ENCODE data around the gene UMODL1. TPM values are rescaled to one million over a fixed set of nuclear protein-coding genes. Genes with fewer than 3 reads are reported as not detected.

Gene UMODL1
- polyA plus RNA-seq, 3 donors: not detected

GRCh38 chr21:42038826-42039425 is 32.2 kb upstream of the UMODL1 start:
- H3K4me3 Mint-ChIP-seq: no peak overlapping the region
- Histone ChIP-seq H3K4me2 (replicated peaks; ENCODE audit: extremely low read depth, low read length, poor library complexity, severe bottlenecking) (no peak overlapping the region), H3K4me3 (replicated peaks in 1 of 3; ENCODE audit: low read depth in 2 of 3, low read length in 3 of 3) (no peak overlapping the region), H3K4me1 (ENCODE audit: control insufficient read depth in 1 of 2, insufficient read depth in 2 of 2, low read length in 2 of 2) (no peaks in the 10 kb centered on the region), H3K9ac (ENCODE audit: insufficient read depth, low read length, poor library complexity, severe bottlenecking) (no peak overlapping the region), H3K27ac (ENCODE audit: low read depth in 1 of 2, low read length in 2 of 2) (no peak overlapping the region), H2AFZ (ENCODE audit: insufficient read depth, low read depth, low read length, poor library complexity, severe bottlenecking) (no peak overlapping the region), H3K27me3 (ENCODE audit: control insufficient read depth in 2 of 2, insufficient read depth in 2 of 2, low read length in 2 of 2) (no peaks in the 10 kb centered on the region), H3K36me3 (replicated peaks in 1 of 2; ENCODE audit: control insufficient read depth in 1 of 2, insufficient read depth in 2 of 2, low read length in 2 of 2) (no peaks in the 10 kb centered on the region), H3K9me3 (replicated peaks in 1 of 2; ENCODE audit: control insufficient read depth in 1 of 2, insufficient read depth in 1 of 2, low read length in 2 of 2) (no peaks in the 10 kb centered on the region), H4K20me1 (ENCODE audit: insufficient read depth, low read length) (no peaks in the 10 kb centered on the region), H3K79me2 (ENCODE audit: insufficient read depth, low read length) (no peaks in the 10 kb centered on the region)
- no peak overlapping the region for H3K27ac Mint-ChIP-seq
- no peaks in the 10 kb centered on the region for H3K4me1 Mint-ChIP-seq
- 84% methylated on average over 5 of the region's 8 CpGs for WGBS (ENCODE audit: insufficient coverage)
- H3K27me3 Mint-ChIP-seq (ENCODE audit: low read depth in 3 of 3): peaks cover 0 to 13% (median 3%) of the 10 kb centered on the region in 3 donors
- no peak for DNase-seq
- H3K9me3 Mint-ChIP-seq: no peaks in the 10 kb centered on the region
- no peaks in the 10 kb centered on the region for H3K36me3 Mint-ChIP-seq
- intact Hi-C loops (cut with micrococcal nuclease): no loop called here
- TF ChIP-seq, protein P1, sequence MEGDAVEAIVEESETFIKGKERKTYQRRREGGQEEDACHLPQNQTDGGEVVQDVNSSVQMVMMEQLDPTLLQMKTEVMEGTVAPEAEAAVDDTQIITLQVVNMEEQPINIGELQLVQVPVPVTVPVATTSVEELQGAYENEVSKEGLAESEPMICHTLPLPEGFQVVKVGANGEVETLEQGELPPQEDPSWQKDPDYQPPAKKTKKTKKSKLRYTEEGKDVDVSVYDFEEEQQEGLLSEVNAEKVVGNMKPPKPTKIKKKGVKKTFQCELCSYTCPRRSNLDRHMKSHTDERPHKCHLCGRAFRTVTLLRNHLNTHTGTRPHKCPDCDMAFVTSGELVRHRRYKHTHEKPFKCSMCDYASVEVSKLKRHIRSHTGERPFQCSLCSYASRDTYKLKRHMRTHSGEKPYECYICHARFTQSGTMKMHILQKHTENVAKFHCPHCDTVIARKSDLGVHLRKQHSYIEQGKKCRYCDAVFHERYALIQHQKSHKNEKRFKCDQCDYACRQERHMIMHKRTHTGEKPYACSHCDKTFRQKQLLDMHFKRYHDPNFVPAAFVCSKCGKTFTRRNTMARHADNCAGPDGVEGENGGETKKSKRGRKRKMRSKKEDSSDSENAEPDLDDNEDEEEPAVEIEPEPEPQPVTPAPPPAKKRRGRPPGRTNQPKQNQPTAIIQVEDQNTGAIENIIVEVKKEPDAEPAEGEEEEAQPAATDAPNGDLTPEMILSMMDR (IDR thresholded peaks at IDR 0.05): no peak

GRCh38 chr21:42039470-42039901 is 31.6 kb upstream of the UMODL1 start:
- Histone ChIP-seq H3K9ac (ENCODE audit: insufficient read depth, low read length, poor library complexity, severe bottlenecking) (no peak overlapping the region), H3K27me3 (ENCODE audit: control insufficient read depth in 2 of 2, insufficient read depth in 2 of 2, low read length in 2 of 2) (no peaks in the 10 kb centered on the region), H3K4me3 (replicated peaks in 1 of 3; ENCODE audit: low read depth in 2 of 3, low read length in 3 of 3) (no peak overlapping the region), H3K4me1 (ENCODE audit: control insufficient read depth in 1 of 2, insufficient read depth in 2 of 2, low read length in 2 of 2) (no peaks in the 10 kb centered on the region), H3K4me2 (replicated peaks; ENCODE audit: extremely low read depth, low read length, poor library complexity, severe bottlenecking) (no peak overlapping the region), H3K79me2 (ENCODE audit: insufficient read depth, low read length) (no peaks in the 10 kb centered on the region), H4K20me1 (ENCODE audit: insufficient read depth, low read length) (no peaks in the 10 kb centered on the region), H3K9me3 (replicated peaks in 1 of 2; ENCODE audit: control insufficient read depth in 1 of 2, insufficient read depth in 1 of 2, low read length in 2 of 2) (no peaks in the 10 kb centered on the region), H3K27ac (ENCODE audit: low read depth in 1 of 2, low read length in 2 of 2) (no peak overlapping the region), H2AFZ (ENCODE audit: insufficient read depth, low read depth, low read length, poor library complexity, severe bottlenecking) (no peak overlapping the region), H3K36me3 (replicated peaks in 1 of 2; ENCODE audit: control insufficient read depth in 1 of 2, insufficient read depth in 2 of 2, low read length in 2 of 2) (no peaks in the 10 kb centered on the region)
- H3K27ac Mint-ChIP-seq: no peak overlapping the region
- 86% methylated on average over 3 of the region's 5 CpGs for WGBS (ENCODE audit: insufficient coverage)
- no peaks in the 10 kb centered on the region for H3K9me3 Mint-ChIP-seq
- H3K36me3 Mint-ChIP-seq: no peaks in the 10 kb centered on the region
- DNase-seq: no peak
- no peak overlapping the region for H3K4me3 Mint-ChIP-seq
- H3K4me1 Mint-ChIP-seq: no peaks in the 10 kb centered on the region
- peaks cover 0 to 13% (median 2%) of the 10 kb centered on the region in 3 donors for H3K27me3 Mint-ChIP-seq (ENCODE audit: low read depth in 3 of 3)
- intact Hi-C loops (cut with micrococcal nuclease): no loop called here
- TF ChIP-seq, protein P1 (IDR thresholded peaks at IDR 0.05): no peak
